ENCODE measurements around the gene FBXW8. TPM values are rescaled to one million over a fixed set of nuclear protein-coding genes. Genes with fewer than 3 reads are reported as not detected.

FBXW8 gene
- total and polyA plus RNA-seq, 2 donors (not counting 3 experiments of a cell fraction or from before 2014, with no cell fraction given) = 15.4 TPM

GRCh38 chr12:117038023-117038680 lies 127.4 kb downstream of the FBXW8 start:
- intact Hi-C loops (cut with micrococcal nuclease) = no loop called here
- H3K9me1 ChIP-seq (replicated peaks; ENCODE audit: control insufficient read depth, extremely low read depth, insufficient read depth, low read length) = no peaks in the 10 kb centered on the region
- DNase-seq (ENCODE audit: low read depth, low spot score) (no peak), FAIRE-seq (no peak)
- H4K20me1 ChIP-seq (replicated peaks; ENCODE audit: control insufficient read depth, extremely low read depth, insufficient read depth, low read length) = no peaks in the 10 kb centered on the region
- H3K4me1 ChIP-seq (ENCODE audit: control insufficient read depth, extremely low read depth, insufficient read depth, low read length) = no peaks in the 10 kb centered on the region
- dilution Hi-C loops (cut with MboI; ENCODE audit: extremely low pct_ligation_motif_present, low sequenced_read_pairs) = no loop called here
- H2AFZ ChIP-seq (ENCODE audit: low read depth, low read length) = no peak overlapping the region
- ChIA-PET POLR2A (no interaction called here), CTCF (no interaction called here)
- H3K27ac ChIP-seq (ENCODE audit: insufficient read depth, low read depth, low read length) = no peak overlapping the region
- H3K79me2 ChIP-seq (ENCODE audit: control insufficient read depth, insufficient read depth, low read length) = no peaks in the 10 kb centered on the region
- no peak for TF ChIP-seq MYC (IDR thresholded peaks at IDR 0.05; ENCODE audit: low read depth, low read length)
- TF ChIP-seq POLR2AphosphoS5 (IDR thresholded peaks at IDR 0.05; ENCODE audit: insufficient read depth, low read depth, low read length) = no peak
- TF ChIP-seq MAX (IDR thresholded peaks at IDR 0.05; ENCODE audit: insufficient read depth, insufficient read length) = no peak
- no peak for TF ChIP-seq POLR2A (IDR thresholded peaks at IDR 0.05; ENCODE audit: low read depth, low read length)
- TF ChIP-seq FOS (IDR thresholded peaks at IDR 0.05; ENCODE audit: borderline replicate concordance, insufficient read depth, low read length) = no peak
- no peak for TF ChIP-seq GATA2 (IDR thresholded peaks at IDR 0.05; ENCODE audit: insufficient read depth, insufficient read length, low read depth, low read length)
- TF ChIP-seq EZH2 (IDR thresholded peaks at IDR 0.05; ENCODE audit: borderline replicate concordance, low read depth, low read length, severe bottlenecking) = no peak
- no peak for TF ChIP-seq CTCF (IDR thresholded peaks at IDR 0.05; ENCODE audit: extremely low read depth in 1 of 2, insufficient read depth in 1 of 2, low read depth in 1 of 2, low read length in 2 of 2)
- no peak for TF ChIP-seq JUN (IDR thresholded peaks at IDR 0.05; ENCODE audit: borderline replicate concordance, insufficient read depth, insufficient read length, low read depth)
- no peaks in the 10 kb centered on the region for H3K36me3 ChIP-seq (ENCODE audit: control insufficient read depth in 2 of 2, extremely low read depth in 1 of 2, insufficient read depth in 2 of 2, low read length in 2 of 2)
- H3K27me3 ChIP-seq (ENCODE audit: control insufficient read depth in 2 of 2, insufficient read depth in 2 of 2, low read length in 2 of 2) = peaks cover 11 to 16% of the 10 kb centered on the region in 2 experiments
- BruUV-seq (replicated peaks) = no TSS peak
- no peak overlapping the region for H3K4me2 ChIP-seq (ENCODE audit: insufficient read depth, low read length)
- no peak overlapping the region for H3K4me3 ChIP-seq (replicated peaks in 1 of 3; ENCODE audit: insufficient read depth in 1 of 3, low read depth in 1 of 3, low read length in 3 of 3)
- H3K9me3 ChIP-seq (replicated peaks; ENCODE audit: control insufficient read depth, insufficient read depth, low read length) = no peaks in the 10 kb centered on the region
- no peak overlapping the region for H3K9ac ChIP-seq (replicated peaks; ENCODE audit: extremely low read depth, insufficient read depth, low read length)

All from endothelial cell of umbilical vein (primary cell).